GM21825 (cell line): Measurements from ENCODE around the gene HERC4.
"Not testable (repeated sequence)": the region's sequence is repeated elsewhere in the genome, so short reads cannot be mapped to it uniquely, and the experiment has no call there.

ENCODE experiments used
- ATAC-seq: cut with Tn5 transposase; IDR thresholded peaks from one replicate; pipeline ENCODE4 v1.9.1; 2021; ENCODE audit warnings: mild to moderate bottlenecking, moderate library complexity; ENCODE audit not compliant: unreplicated experiment

HERC4 gene

GRCh38 chr10:67884313-67884841 is 190.7 kb downstream of the HERC4 start, which contains the start of gene SIRT1:
TSS of gene SIRT1 (plus strand) at chr10:67884656. CDS start at chr10:67884722, 66 bp downstream.
- peak; percentile 84 for ATAC-seq

GRCh38 chr10:67883710-67884312 is 191.3 kb downstream of the HERC4 start:
- no peak for ATAC-seq

- no peak for ATAC-seq
Observed at GRCh38 chr10:67878133-67878532, 196.9 kb downstream of the HERC4 start.

- not testable (repeated sequence) for ATAC-seq
Observed at GRCh38 chr10:67877421-67877820, 197.7 kb downstream of the HERC4 start.

- ATAC-seq = no peak
Observed at GRCh38 chr10:67875340-67876238, 199.5 kb downstream of the HERC4 start.
